Endothelial cell of umbilical vein (primary cell): ENCODE results near the gene LDLRAD3. TPM values are rescaled to one million over a fixed set of nuclear protein-coding genes. Genes with fewer than 3 reads are reported as not detected.

Experiments used
- BruUV-seq: library from RNA; stranded (reverse); fragments of 400-500 nt; replicated peaks from 2 replicates; lab custom pipeline; 2021; lab: Mats Ljungman, UMichigan
- CTCF ChIA-PET: fragments of 300-600, 350-600 bp; sonication (Branson Sonifier 250); formaldehyde crosslinking; loops from one replicate; lab custom pipeline; 2021; ENCODE audit warnings: antibody characterized with exemption, inconsistent platforms; lab: Charles Lee
- POLR2A ChIA-PET: fragments of 300-600, 350-600 bp; sonication (Branson Sonifier 250); formaldehyde crosslinking; loops from one replicate; lab custom pipeline; 2021; ENCODE audit warnings: antibody characterized with exemption, inconsistent platforms; lab: Charles Lee
- DNase-seq: peaks from one replicate; pipeline ENCODE4 v3.0.0-alpha.2; 2011; ENCODE audit warnings: low read depth, low spot score
- FAIRE-seq: peaks from 2 replicates; lab custom pipeline; 2011; peaks lifted over from hg19 to GRCh38; lab: Jason Lieb, UNC
- H2AFZ ChIP-seq: 2 replicates; pipeline ENCODE4 v1.6.0; 2012; ENCODE audit warnings: low read depth, low read length, control low read depth, inconsistent platforms
- H3K27ac ChIP-seq: 2 replicates; pipeline ENCODE4 v1.5.1; 2011; ENCODE audit warnings: low read depth, mild to moderate bottlenecking, control low read depth, low read length, moderate library complexity; ENCODE audit not compliant: insufficient read depth
- H3K27me3 ChIP-seq, 2 experiments: 2 replicates each; pipeline versions ENCODE4 v1.6.0 to v1.6.1; 2011; ENCODE audit warnings: low read length in 2 of 2, mixed read lengths in 1 of 2; ENCODE audit not compliant: control insufficient read depth in 2 of 2, insufficient read depth in 2 of 2
- H3K36me3 ChIP-seq, 2 experiments: 2 replicates in 1 of 2; 3 replicates in 1 of 2; pipeline ENCODE4 v1.5.1; 2011; ENCODE audit warnings: low read length in 2 of 2, mild to moderate bottlenecking in 1 of 2, moderate library complexity in 1 of 2; ENCODE audit not compliant: control insufficient read depth in 2 of 2, insufficient read depth in 2 of 2; ENCODE audit errors: extremely low read depth in 1 of 2
- H3K4me1 ChIP-seq: 3 replicates; pipeline ENCODE4 v1.5.1; 2011; ENCODE audit warnings: mild to moderate bottlenecking, low read length; ENCODE audit not compliant: control insufficient read depth, insufficient read depth; ENCODE audit errors: extremely low read depth
- H3K4me2 ChIP-seq: 2 replicates; pipeline ENCODE4 v1.6.1; 2011; ENCODE audit warnings: low read length, control low read depth, mixed read lengths; ENCODE audit not compliant: insufficient read depth
- H3K4me3 ChIP-seq, 3 experiments: fragments of 200-600 bp in 1 of 3; sonication (generic), shearing (Covaris generic) in 1 of 3; replicated peaks in 1 of 3; 2 replicates each; pipeline ENCODE4 v1.5.1; 2011 to 2016; ENCODE audit warnings: control low read depth in 3 of 3, low read length in 3 of 3, mild to moderate bottlenecking in 2 of 3, inconsistent platforms in 1 of 3, low read depth in 1 of 3, moderate library complexity in 1 of 3; ENCODE audit not compliant: insufficient read depth in 1 of 3
- H3K79me2 ChIP-seq: 2 replicates; pipeline ENCODE4 v1.6.0; 2012; ENCODE audit warnings: low read length, inconsistent platforms; ENCODE audit not compliant: control insufficient read depth, insufficient read depth
- H3K9ac ChIP-seq: replicated peaks from 2 replicates; pipeline ENCODE3; 2011; ENCODE audit warnings: low read length, control low read depth; ENCODE audit not compliant: insufficient read depth; ENCODE audit errors: extremely low read depth
- H3K9me1 ChIP-seq: replicated peaks from 3 replicates; pipeline ENCODE4 v1.6.0; 2011; ENCODE audit warnings: mild to moderate bottlenecking, low read length; ENCODE audit not compliant: control insufficient read depth, insufficient read depth; ENCODE audit errors: extremely low read depth
- H3K9me3 ChIP-seq: replicated peaks from 2 replicates; pipeline ENCODE4 v1.5.1; 2012; ENCODE audit warnings: low read length, inconsistent platforms; ENCODE audit not compliant: control insufficient read depth, insufficient read depth
- H4K20me1 ChIP-seq: replicated peaks from 2 replicates; pipeline ENCODE3; 2011; ENCODE audit warnings: mild to moderate bottlenecking, low read length; ENCODE audit not compliant: control insufficient read depth, insufficient read depth; ENCODE audit errors: extremely low read depth
- EZH2 ChIP-seq: IDR thresholded peaks from 2 replicates; pipeline ENCODE4 v1.6.1; 2012; ENCODE audit warnings: borderline replicate concordance, low read depth, mild to moderate bottlenecking, moderate library complexity, low read length, inconsistent platforms; ENCODE audit not compliant: severe bottlenecking
- FOS ChIP-seq: IDR thresholded peaks from 2 replicates; pipeline ENCODE4 v1.6.1; 2011; ENCODE audit warnings: mild to moderate bottlenecking, low read length, moderate library complexity, borderline replicate concordance; ENCODE audit not compliant: insufficient read depth
- GATA2 ChIP-seq: IDR thresholded peaks from 2 replicates; pipeline ENCODE4 v1.7.0; 2011; ENCODE audit warnings: low read depth, mild to moderate bottlenecking, moderate library complexity, mixed read lengths, low read length; ENCODE audit not compliant: insufficient read length, insufficient read depth
- JUN ChIP-seq: IDR thresholded peaks from 2 replicates; pipeline ENCODE4 v1.6.1; 2011; ENCODE audit warnings: borderline replicate concordance, low read depth; ENCODE audit not compliant: insufficient read length, insufficient read depth
- MYC ChIP-seq: IDR thresholded peaks from one replicate; pipeline ENCODE4 v1.6.1; 2011; ENCODE audit warnings: mild to moderate bottlenecking, low read depth, low read length
- POLR2A ChIP-seq: IDR thresholded peaks from 2 replicates; pipeline ENCODE4 v1.6.1; 2012; ENCODE audit warnings: low read depth, mild to moderate bottlenecking, control low read depth, low read length
- POLR2AphosphoS5 ChIP-seq: IDR thresholded peaks from 2 replicates; pipeline ENCODE4 v1.6.1; 2012; ENCODE audit warnings: low read depth, mild to moderate bottlenecking, control low read depth, low read length, moderate library complexity; ENCODE audit not compliant: insufficient read depth
- dilution Hi-C: fragments of 300-500 bp; cut with MboI; formaldehyde crosslinking; loops from one replicate; pipeline ENCODE4 v1.15.0; 2019; ENCODE audit warnings: low sequenced_read_pairs; ENCODE audit not compliant: extremely low pct_ligation_motif_present
- intact Hi-C: fragments of 100-400 bp; cut with micrococcal nuclease; formaldehyde crosslinking; loops from one replicate; pipeline ENCODE4 v1.10.0; 2022
- polyA plus RNA-seq, 4 experiments: library from polyadenylated mRNA; depleted of rRNA in 3 of 4; stranded (reverse) in 3 of 4; unstranded in 1 of 4; fragments of >200 nt; gene quantifications; 2 replicates each; pipeline versions ENCODE4 v1.2.1 to v1.2.3, GENCODE V29; 2011 to 2012; ENCODE audit warnings: missing spikeins in 1 of 4
- total RNA-seq: library from RNA; stranded (reverse); gene quantifications from 2 replicates; pipeline ENCODE4 v1.2.3, GENCODE V29; 2021
- TF ChIP-seq, protein P1 (sequence below), 2 donors: IDR thresholded peaks; 1 replicate in 1 of 2; 2 replicates in 1 of 2; pipeline ENCODE4 v1.5.1; 2011; ENCODE audit warnings: low read length in 2 of 2, mild to moderate bottlenecking in 2 of 2, moderate library complexity in 2 of 2, control low read depth in 1 of 2, inconsistent platforms in 1 of 2, low read depth in 1 of 2; ENCODE audit not compliant: insufficient read depth in 1 of 2; ENCODE audit errors: extremely low read depth in 1 of 2
- TF ChIP-seq, protein P2 (sequence below): IDR thresholded peaks from 2 replicates; pipeline ENCODE4 v1.6.1; 2011; ENCODE audit not compliant: insufficient read depth, insufficient read length

LDLRAD3 gene
- total and polyA plus RNA-seq, 2 donors (not counting 3 experiments of a cell fraction or from before 2014, with no cell fraction given) = 17.9 to 25.1 TPM

DNA sequence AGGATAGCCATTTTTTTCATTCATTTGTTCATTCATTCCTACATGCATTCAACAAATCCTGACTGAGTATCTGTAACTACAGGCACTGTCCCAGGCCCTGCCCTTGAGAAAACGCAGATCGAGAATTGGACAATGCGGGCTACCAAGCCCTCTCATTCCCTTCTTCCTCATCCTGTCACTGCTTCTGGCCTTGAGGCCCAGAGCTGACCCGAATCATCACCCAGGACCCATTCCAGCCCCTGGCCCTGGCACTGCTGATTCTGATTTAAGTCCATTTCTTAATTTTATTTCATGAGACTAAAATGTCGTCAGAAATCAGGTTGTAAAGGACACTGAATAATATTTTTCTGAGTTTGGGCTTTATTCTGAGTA lies 321.1 kb downstream of the LDLRAD3 start:
- TF ChIP-seq MYC = no peak
- TF ChIP-seq POLR2AphosphoS5 = no peak
- TF ChIP-seq GATA2 = no peak
- TF ChIP-seq, protein P1, sequence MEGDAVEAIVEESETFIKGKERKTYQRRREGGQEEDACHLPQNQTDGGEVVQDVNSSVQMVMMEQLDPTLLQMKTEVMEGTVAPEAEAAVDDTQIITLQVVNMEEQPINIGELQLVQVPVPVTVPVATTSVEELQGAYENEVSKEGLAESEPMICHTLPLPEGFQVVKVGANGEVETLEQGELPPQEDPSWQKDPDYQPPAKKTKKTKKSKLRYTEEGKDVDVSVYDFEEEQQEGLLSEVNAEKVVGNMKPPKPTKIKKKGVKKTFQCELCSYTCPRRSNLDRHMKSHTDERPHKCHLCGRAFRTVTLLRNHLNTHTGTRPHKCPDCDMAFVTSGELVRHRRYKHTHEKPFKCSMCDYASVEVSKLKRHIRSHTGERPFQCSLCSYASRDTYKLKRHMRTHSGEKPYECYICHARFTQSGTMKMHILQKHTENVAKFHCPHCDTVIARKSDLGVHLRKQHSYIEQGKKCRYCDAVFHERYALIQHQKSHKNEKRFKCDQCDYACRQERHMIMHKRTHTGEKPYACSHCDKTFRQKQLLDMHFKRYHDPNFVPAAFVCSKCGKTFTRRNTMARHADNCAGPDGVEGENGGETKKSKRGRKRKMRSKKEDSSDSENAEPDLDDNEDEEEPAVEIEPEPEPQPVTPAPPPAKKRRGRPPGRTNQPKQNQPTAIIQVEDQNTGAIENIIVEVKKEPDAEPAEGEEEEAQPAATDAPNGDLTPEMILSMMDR (IDR thresholded peaks at IDR 0.05; ENCODE audit: extremely low read depth in 1 of 2, insufficient read depth in 1 of 2, low read depth in 1 of 2, low read length in 2 of 2) = no peak
- TF ChIP-seq FOS = no peak
- TF ChIP-seq JUN = no peak
- no peak for TF ChIP-seq POLR2A
- TF ChIP-seq, protein P2, sequence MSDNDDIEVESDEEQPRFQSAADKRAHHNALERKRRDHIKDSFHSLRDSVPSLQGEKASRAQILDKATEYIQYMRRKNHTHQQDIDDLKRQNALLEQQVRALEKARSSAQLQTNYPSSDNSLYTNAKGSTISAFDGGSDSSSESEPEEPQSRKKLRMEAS = no peak
- no peak for TF ChIP-seq EZH2
- H3K79me2 ChIP-seq = no peaks in the 10 kb centered on the region
- BruUV-seq = no TSS peak
- H3K4me2 ChIP-seq = no peak overlapping the region
- no peak overlapping the region for H3K27ac ChIP-seq
- H3K9me1 ChIP-seq = no peaks in the 10 kb centered on the region
- peaks cover 0 to 5% of the 10 kb centered on the region in 2 experiments for H3K27me3 ChIP-seq
- H3K4me3 ChIP-seq = no peak overlapping the region
- H3K36me3 ChIP-seq = no peaks in the 10 kb centered on the region
- no peaks in the 10 kb centered on the region for H3K4me1 ChIP-seq
- H2AFZ ChIP-seq = no peak overlapping the region
- DNase-seq (no peak), FAIRE-seq (no peak)
- no peaks in the 10 kb centered on the region for H4K20me1 ChIP-seq
- POLR2A ChIA-PET = no interaction called here
- CTCF ChIA-PET = interaction anchor here (0.7 to 7.5 kb wide), 12 partner anchors 14 to 780 kb away, joined by 3 to 162 read pairs (median 4); no protein-coding TSS in a partner anchor
- dilution Hi-C loops (loop anchor here (25.0 kb wide), 2 partner anchors 453 to 653 kb away; partner anchors contain the start of gene FJX1), intact Hi-C loops (loop anchor here (10.0 kb wide), 1 partner anchor 1340 kb away; no protein-coding TSS in a partner anchor)
- no peaks in the 10 kb centered on the region for H3K9me3 ChIP-seq
- no peak overlapping the region for H3K9ac ChIP-seq
